NB4 (cell line): Measurements from ENCODE around the gene NCS1.

ENCODE experiments used
- CTCF ChIP-seq: IDR thresholded peaks from one replicate; pipeline ENCODE4 v1.5.1; 2012; ENCODE audit warnings: low read depth, low read length
- MAX ChIP-seq: IDR thresholded peaks from 2 replicates; pipeline ENCODE4 v1.6.1; 2011; ENCODE audit warnings: low read depth, low read length
- MYC ChIP-seq: IDR thresholded peaks from 2 replicates; pipeline ENCODE4 v1.6.1; 2011; ENCODE audit warnings: low read depth, low read length
- POLR2A ChIP-seq: IDR thresholded peaks from 2 replicates; pipeline ENCODE4 v1.6.1; 2011; ENCODE audit warnings: mild to moderate bottlenecking; ENCODE audit not compliant: insufficient read length; ENCODE audit errors: extremely low read depth

GRCh38 chr9:130276121-130276520 lies 103.9 kb downstream of the NCS1 start:
- TF ChIP-seq CTCF = no peak
- TF ChIP-seq POLR2A = no peak
- no peak for TF ChIP-seq MAX
- TF ChIP-seq MYC = no peak
